Measurements from ENCODE around the gene ARCN1. TPM values are rescaled to one million over a fixed set of nuclear protein-coding genes. Genes with fewer than 3 reads are reported as not detected.
A peak's percentile ranks its signal among the peaks of the same experiment; 100 is the strongest.
"Not testable (repeated sequence)": the region's sequence is repeated elsewhere in the genome, so short reads cannot be mapped to it uniquely, and the experiment has no call there.

Gene ARCN1
- total RNA-seq, 1 experiment from 2014 or later: 330 TPM

- intact Hi-C loops (cut with micrococcal nuclease; ENCODE audit: unreplicated experiment): no loop called here
- Mint-ChIP-seq H3K4me1 (ENCODE audit: low read depth, unreplicated experiment) (peaks cover 12% of the 10 kb centered on the region), H3K9me3 (ENCODE audit: unreplicated experiment) (no peaks in the 10 kb centered on the region), H3K4me3 (ENCODE audit: unreplicated experiment) (peak overlapping the region; percentile 80), H3K27ac (ENCODE audit: unreplicated experiment) (peak overlapping the region; percentile 72), H3K27me3 (ENCODE audit: insufficient read depth, unreplicated experiment) (no peaks in the 10 kb centered on the region), H3K36me3 (ENCODE audit: insufficient read depth, unreplicated experiment) (peaks cover 44% of the 10 kb centered on the region)
- no peak for DNase-seq
- Histone ChIP-seq H3K9me3 (no peaks in the 10 kb centered on the region), H3K4me1 (peaks cover 18% of the 10 kb centered on the region; the same call in 1 of the 2 replicates), H3K36me3 (ENCODE audit: control insufficient read depth, insufficient read depth, low read length) (peaks cover 1% of the 10 kb centered on the region; the same call in 1 of the 2 replicates), H3K4me3 (ENCODE audit: low read depth, low read length) (peak overlapping the region; percentile 87), H3K27me3 (replicated peaks; ENCODE audit: control insufficient read depth, insufficient read depth, low read length) (no peaks in the 10 kb centered on the region)
- ChIA-PET CTCF (interaction anchor here (2.5 kb wide), 1 partner anchor 86 kb away, joined by 8 read pairs; no protein-coding TSS in a partner anchor), POLR2A (interaction anchor here (0.5 to 1.1 kb wide), 4 partner anchors 36 to 691 kb away, joined by 3 to 4 read pairs (median 4); no protein-coding TSS in a partner anchor)
- TSS peak; percentile 48 for BruUV-seq (replicated peaks)
- TF ChIP-seq CTCF (IDR thresholded peaks at IDR 0.05; ENCODE audit: insufficient read depth in 1 of 2, low read depth in 1 of 2, low read length in 1 of 2, severe bottlenecking in 1 of 2, unreplicated experiment in 1 of 2): no peak
Observed at GRCh38 chr11:118572981-118573550, 857 bp downstream of the ARCN1 start.

- intact Hi-C loops (cut with micrococcal nuclease; ENCODE audit: unreplicated experiment): no loop called here
- CTCF ChIA-PET: no interaction called here
- Mint-ChIP-seq H3K9me3 (ENCODE audit: unreplicated experiment) (no peaks in the 10 kb centered on the region), H3K27ac (ENCODE audit: unreplicated experiment) (no peak overlapping the region), H3K4me1 (ENCODE audit: low read depth, unreplicated experiment) (peaks cover 12% of the 10 kb centered on the region), H3K36me3 (ENCODE audit: insufficient read depth, unreplicated experiment) (peaks cover 58% of the 10 kb centered on the region), H3K27me3 (ENCODE audit: insufficient read depth, unreplicated experiment) (no peaks in the 10 kb centered on the region), H3K4me3 (ENCODE audit: unreplicated experiment) (peak overlapping the region; percentile 54)
- Histone ChIP-seq H3K27me3 (replicated peaks; ENCODE audit: control insufficient read depth, insufficient read depth, low read length) (no peaks in the 10 kb centered on the region), H3K9me3 (no peaks in the 10 kb centered on the region), H3K4me1 (peaks cover 18% of the 10 kb centered on the region; the same call in 1 of the 2 replicates), H3K4me3 (ENCODE audit: low read depth, low read length) (no peak overlapping the region), H3K36me3 (ENCODE audit: control insufficient read depth, insufficient read depth, low read length) (peaks cover 1% of the 10 kb centered on the region)
- POLR2A ChIA-PET: no interaction called here
- no peak for DNase-seq
- no TSS peak for BruUV-seq (replicated peaks)
- TF ChIP-seq CTCF (IDR thresholded peaks at IDR 0.05; ENCODE audit: insufficient read depth in 1 of 2, low read depth in 1 of 2, low read length in 1 of 2, severe bottlenecking in 1 of 2, unreplicated experiment in 1 of 2): no peak
Observed at GRCh38 chr11:118574636-118575035, 2.4 kb downstream of the ARCN1 start.

GRCh38 chr11:118577995-118578394 lies 5.8 kb downstream of the ARCN1 start:
- H3K36me3 ChIP-seq (ENCODE audit: control insufficient read depth, insufficient read depth, low read length); H3K27me3 ChIP-seq (replicated peaks; ENCODE audit: control insufficient read depth, insufficient read depth, low read length); H3K4me3 ChIP-seq (ENCODE audit: low read depth, low read length); H3K9me3 ChIP-seq; H3K27me3 Mint-ChIP-seq (ENCODE audit: insufficient read depth, unreplicated experiment); POLR2A ChIA-PET; DNase-seq; H3K9me3 Mint-ChIP-seq (ENCODE audit: unreplicated experiment); H3K27ac Mint-ChIP-seq (ENCODE audit: unreplicated experiment); intact Hi-C loops (cut with micrococcal nuclease; ENCODE audit: unreplicated experiment); H3K4me1 Mint-ChIP-seq (ENCODE audit: low read depth, unreplicated experiment); BruUV-seq (replicated peaks); CTCF ChIA-PET; H3K4me3 Mint-ChIP-seq (ENCODE audit: unreplicated experiment): not testable (repeated sequence)
- peaks cover 73% of the 10 kb centered on the region for H3K36me3 Mint-ChIP-seq (ENCODE audit: insufficient read depth, unreplicated experiment)
- peaks cover 13% of the 10 kb centered on the region; the same call in 1 of the 2 replicates for H3K4me1 ChIP-seq

Data from Caco-2 (cell line).